GM12878 (cell line): ENCODE measurements around the gene MFSD8. TPM values are rescaled to one million over a fixed set of nuclear protein-coding genes. Genes with fewer than 3 reads are reported as not detected.

Experiments used
- ATAC-seq: fragments of 200-7000 bp; cut with Tn5 transposase; 3 replicates; pipeline ENCODE4 v1.9.1; 2020; ENCODE audit warnings: mild to moderate bottlenecking, moderate library complexity
- BruUV-seq: library from RNA; stranded (reverse); fragments of 400-500 nt; replicated peaks from 2 replicates; lab custom pipeline; 2021; lab: Mats Ljungman, UMichigan
- CTCF ChIA-PET: fragments of 300-600 bp; sonication (Branson Sonifier 250); formaldehyde crosslinking; extraction: SDS; loops from one replicate; lab custom pipeline; 2021; ENCODE audit warnings: inconsistent platforms; lab: Yijun Ruan, JAX
- POLR2A ChIA-PET: fragments of 350-600 bp; formaldehyde crosslinking; extraction: SDS; loops from one replicate; lab custom pipeline; 2021; ENCODE audit warnings: inconsistent platforms; lab: Charles Lee
- RAD21 ChIA-PET: fragments of 300-600 bp; sonication (Branson Sonifier 250); formaldehyde crosslinking; loops from one replicate; lab custom pipeline; 2023; ENCODE audit warnings: antibody characterized with exemption; ENCODE audit not compliant: unreplicated experiment; lab: Charles Lee
- SMC1A ChIA-PET: fragments of 300-600 bp; sonication (Branson Sonifier 250); formaldehyde crosslinking; loops from one replicate; lab custom pipeline; 2023; ENCODE audit not compliant: unreplicated experiment, uncharacterized antibody; lab: Charles Lee
- DNase-seq: peaks from one replicate; pipeline ENCODE4 v3.0.0-alpha.2; 2011; ENCODE audit warnings: low read depth, low spot score
- FAIRE-seq: peaks from 3 replicates; lab custom pipeline; 2011; peaks lifted over from hg19 to GRCh38; lab: Jason Lieb, UNC
- H2AFZ ChIP-seq: 2 replicates; pipeline ENCODE4 v1.6.0; 2011; ENCODE audit warnings: low read depth, low read length, control low read depth; ENCODE audit not compliant: control insufficient read depth
- H3K27ac ChIP-seq: 2 replicates; pipeline ENCODE4 v1.5.1; 2011; ENCODE audit warnings: control low read depth; ENCODE audit not compliant: control insufficient read depth, insufficient read depth
- H3K27me3 ChIP-seq, 2 experiments: replicated peaks in 1 of 2; 2 replicates each; pipeline versions ENCODE4 v1.6.0 to v1.6.1; 2011; ENCODE audit warnings: low read length in 1 of 2; ENCODE audit not compliant: control insufficient read depth in 2 of 2, insufficient read depth in 2 of 2
- H3K36me3 ChIP-seq, 2 experiments: 2 replicates each; pipeline ENCODE4 v1.5.1; 2011; ENCODE audit warnings: low read length in 1 of 2; ENCODE audit not compliant: control insufficient read depth in 2 of 2, insufficient read depth in 2 of 2
- H3K4me1 ChIP-seq: 2 replicates; pipeline ENCODE4 v1.6.1; 2011; ENCODE audit warnings: mild to moderate bottlenecking, low read length, moderate library complexity, mixed read lengths; ENCODE audit not compliant: control insufficient read depth, insufficient read depth
- H3K4me2 ChIP-seq: 2 replicates; pipeline ENCODE4 v1.6.0; 2011; ENCODE audit warnings: control low read depth; ENCODE audit not compliant: control insufficient read depth, insufficient read depth
- H3K4me3 ChIP-seq: fragments of 200-600 bp; sonication (generic); 2 replicates; pipeline ENCODE4 v1.5.1; 2016
- H3K79me2 ChIP-seq: 2 replicates; pipeline ENCODE4 v1.6.0; 2011; ENCODE audit warnings: low read length; ENCODE audit not compliant: control insufficient read depth, insufficient read depth
- H3K9ac ChIP-seq: 2 replicates; pipeline ENCODE4 v1.8.0; 2011; ENCODE audit warnings: low read length, control low read depth, mixed read lengths; ENCODE audit not compliant: control insufficient read depth, insufficient read depth
- H3K9me3 ChIP-seq: replicated peaks from 3 replicates; pipeline ENCODE4 v1.5.1; 2011; ENCODE audit warnings: mild to moderate bottlenecking, low read length; ENCODE audit not compliant: control insufficient read depth, insufficient read depth
- H4K20me1 ChIP-seq: 2 replicates; pipeline ENCODE4 v1.6.0; 2011; ENCODE audit not compliant: control insufficient read depth, insufficient read depth
- BACH1 ChIP-seq: fragments of 450-650 bp; IDR thresholded peaks from 2 replicates; pipeline ENCODE4 v1.6.1; 2017; ENCODE audit warnings: mild to moderate bottlenecking, borderline replicate concordance
- DPF2 ChIP-seq: fragments of 450-650 bp; IDR thresholded peaks from 2 replicates; pipeline ENCODE4 v1.6.1; 2017; ENCODE audit warnings: mild to moderate bottlenecking
- HCFC1 ChIP-seq: fragments of 150-350 bp; IDR thresholded peaks from 2 replicates; pipeline ENCODE4 v1.6.1; 2014; ENCODE audit warnings: low read length
- HDAC6 ChIP-seq: fragments of 200-600 bp; sonication (generic); IDR thresholded peaks from one replicate; pipeline ENCODE4 v1.8.0; 2017; ENCODE audit warnings: antibody characterized with exemption; ENCODE audit not compliant: unreplicated experiment
- JUND ChIP-seq: IDR thresholded peaks from 2 replicates; pipeline ENCODE4 v1.6.1; 2012; ENCODE audit warnings: low read depth, mild to moderate bottlenecking, low read length, improper control_type of control experiment, moderate library complexity
- KDM1A ChIP-seq: fragments of 200-600 bp; sonication (generic); IDR thresholded peaks from 2 replicates; pipeline ENCODE4 v1.6.1; 2016; ENCODE audit warnings: borderline replicate concordance
- KLF5 ChIP-seq: fragments of 450-650 bp; IDR thresholded peaks from 2 replicates; pipeline ENCODE4 v1.6.1; 2014; ENCODE audit warnings: mild to moderate bottlenecking; ENCODE audit not compliant: partially characterized antibody
- NRF1 ChIP-seq: conservative IDR thresholded peaks from 2 replicates; pipeline ENCODE4 v1.6.1; 2011; ENCODE audit warnings: mild to moderate bottlenecking, low read depth, low read length, improper control_type of control experiment
- RCOR1 ChIP-seq: conservative IDR thresholded peaks from 2 replicates; pipeline ENCODE4 v1.6.1; 2012; ENCODE audit warnings: low read depth, low read length, improper control_type of control experiment
- RUNX3 ChIP-seq: IDR thresholded peaks from 2 replicates; pipeline ENCODE4 v1.6.1; 2012; ENCODE audit warnings: low read length, inconsistent platforms
- STAT3 ChIP-seq: IDR thresholded peaks from 2 replicates; pipeline ENCODE4 v1.6.1; 2011; ENCODE audit warnings: low read depth, low read length, improper control_type of control experiment
- ZNF217 ChIP-seq: fragments of 450-650 bp; IDR thresholded peaks from 2 replicates; pipeline ENCODE4 v1.6.1; 2017; ENCODE audit warnings: antibody characterized with exemption, mild to moderate bottlenecking
- ZNF274 ChIP-seq: IDR thresholded peaks from one replicate; pipeline ENCODE4 v1.8.0; 2011; ENCODE audit not compliant: insufficient read length, insufficient read depth
- ZSCAN29 ChIP-seq: fragments of 450-650 bp; IDR thresholded peaks from 2 replicates; pipeline ENCODE4 v1.6.1; 2017; ENCODE audit warnings: mild to moderate bottlenecking, moderate library complexity
- in situ Hi-C: fragments of 300-500 bp; cut with MboI; formaldehyde crosslinking; loops from 9 replicates; pipeline ENCODE4 v1.14.3; 2018; ENCODE audit warnings: mixed read lengths
- intact Hi-C: fragments of 100-400 bp; cut with micrococcal nuclease; formaldehyde crosslinking; loops from one replicate; pipeline ENCODE4 v1.14.2; 2022; ENCODE audit not compliant: unreplicated experiment
- polyA plus RNA-seq, 11 experiments: library from polyadenylated mRNA; depleted of rRNA in 4 of 11; unstranded in 6 of 11; stranded (reverse) in 5 of 11; fragments of >200 nt; fragmentation: Nextera tagmentation in 4 of 11; fragmentation: Illumina TruSeq in 1 of 11; extraction: Ambion mirVana in 4 of 11; extraction: Trizol in 1 of 11; gene quantifications; 1 replicate in 1 of 11; 2 replicates in 10 of 11; pipeline versions ENCODE4 v1.2.1 to v1.2.3, GENCODE V29; 2011 to 2016; ENCODE audit warnings: inconsistent platforms in 2 of 11, missing spikeins in 2 of 11, low read depth in 1 of 11
- total RNA-seq, 4 experiments: library from RNA; depleted of rRNA in 3 of 4; stranded (reverse); fragments of >200 nt in 3 of 4; fragmentation: Illumina TruSeq in 1 of 4; extraction: Trizol in 1 of 4; gene quantifications; 2 replicates each; pipeline versions ENCODE4 v1.2.1 to v1.2.3, GENCODE V29; 2013 to 2021
- TF ChIP-seq, protein P1 (sequence below): fragments of 450-650 bp; IDR thresholded peaks from 2 replicates; pipeline ENCODE4 v1.6.1; 2016; ENCODE audit warnings: mild to moderate bottlenecking
- TF ChIP-seq, protein P2 (sequence below), 3 experiments: IDR thresholded peaks in 2 of 3; conservative IDR thresholded peaks in 1 of 3; 2 replicates each; pipeline ENCODE4 v1.5.1; 2011; ENCODE audit warnings: low read depth in 3 of 3, low read length in 3 of 3, mild to moderate bottlenecking in 3 of 3, control low read depth in 2 of 3, moderate library complexity in 2 of 3, inconsistent platforms in 1 of 3, mixed read lengths in 1 of 3; ENCODE audit not compliant: control insufficient read depth in 2 of 3, insufficient read depth in 1 of 3; ENCODE audit errors: extremely low read depth in 1 of 3
- TF ChIP-seq, protein P3 (sequence below): IDR thresholded peaks from 2 replicates; pipeline ENCODE4 v1.6.1; 2011; ENCODE audit warnings: borderline replicate concordance, low read depth, mild to moderate bottlenecking, moderate library complexity, mixed read lengths, low read length; ENCODE audit not compliant: insufficient read depth; ENCODE audit errors: extremely low read length
- TF ChIP-seq, protein P4 (sequence below): fragments of 450-650 bp; IDR thresholded peaks from 2 replicates; pipeline ENCODE4 v1.6.1; 2017; ENCODE audit warnings: mild to moderate bottlenecking, moderate library complexity

The MFSD8 gene
- total and polyA plus RNA-seq, 10 of the 15 experiments (the other 5 are each of a cell fraction or from before 2014, with no cell fraction given) = 12.7 to 29.9 (median 18.4) TPM

DNA sequence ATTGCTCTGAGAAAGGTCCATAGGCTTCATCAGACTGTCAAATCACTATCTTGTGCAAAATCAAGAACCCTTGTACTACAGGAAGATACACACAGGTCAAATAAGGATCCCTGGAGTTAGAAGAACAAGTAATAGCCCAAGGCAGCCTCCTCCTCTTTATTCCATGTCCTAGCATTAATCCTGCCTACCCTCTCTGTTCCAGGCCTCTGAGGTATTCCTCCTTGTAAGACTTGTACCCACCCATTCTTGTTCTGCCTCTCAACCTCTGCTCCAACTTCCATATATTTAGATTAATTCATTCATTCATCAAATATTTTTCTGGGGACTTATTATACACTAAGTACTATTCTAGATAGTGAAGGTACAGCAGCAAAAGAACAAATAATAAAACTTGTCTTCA lies 94.7 kb downstream of the MFSD8 start:
- H3K4me3 ChIP-seq = no peak overlapping the region
- H4K20me1 ChIP-seq = no peaks in the 10 kb centered on the region
- H3K27ac ChIP-seq = no peak overlapping the region
- no peaks in the 10 kb centered on the region for H3K27me3 ChIP-seq
- H3K4me1 ChIP-seq = no peaks in the 10 kb centered on the region
- DNase-seq (no peak), ATAC-seq (no peak), FAIRE-seq (no peak)
- no peaks in the 10 kb centered on the region; the same call in 2 of the 3 replicates for H3K9me3 ChIP-seq
- H3K9ac ChIP-seq = no peak overlapping the region
- ChIA-PET SMC1A (no interaction called here), RAD21 (no interaction called here), CTCF (interaction anchor here (0.8 kb wide), 1 partner anchor 10 kb away, joined by 3 read pairs; no protein-coding TSS in a partner anchor), POLR2A (no interaction called here)
- BruUV-seq = no TSS peak
- no peaks in the 10 kb centered on the region for H3K79me2 ChIP-seq
- H3K36me3 ChIP-seq = no peaks in the 10 kb centered on the region
- H3K4me2 ChIP-seq = no peak overlapping the region
- TF ChIP-seq, protein P1, sequence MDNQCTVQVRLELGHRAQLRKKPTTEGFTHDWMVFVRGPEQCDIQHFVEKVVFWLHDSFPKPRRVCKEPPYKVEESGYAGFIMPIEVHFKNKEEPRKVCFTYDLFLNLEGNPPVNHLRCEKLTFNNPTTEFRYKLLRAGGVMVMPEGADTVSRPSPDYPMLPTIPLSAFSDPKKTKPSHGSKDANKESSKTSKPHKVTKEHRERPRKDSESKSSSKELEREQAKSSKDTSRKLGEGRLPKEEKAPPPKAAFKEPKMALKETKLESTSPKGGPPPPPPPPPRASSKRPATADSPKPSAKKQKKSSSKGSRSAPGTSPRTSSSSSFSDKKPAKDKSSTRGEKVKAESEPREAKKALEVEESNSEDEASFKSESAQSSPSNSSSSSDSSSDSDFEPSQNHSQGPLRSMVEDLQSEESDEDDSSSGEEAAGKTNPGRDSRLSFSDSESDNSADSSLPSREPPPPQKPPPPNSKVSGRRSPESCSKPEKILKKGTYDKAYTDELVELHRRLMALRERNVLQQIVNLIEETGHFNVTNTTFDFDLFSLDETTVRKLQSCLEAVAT = no peak
- TF ChIP-seq ZNF274 (no peak), ZSCAN29 (no peak), JUND (no peak), HCFC1 (no peak), RCOR1 (no peak), STAT3 (no peak), RUNX3 (no peak), NRF1 (no peak), BACH1 (no peak), DPF2 (no peak), ZNF217 (no peak), HDAC6 (no peak), KDM1A (no peak), KLF5 (no peak)
- TF ChIP-seq, protein P2, sequence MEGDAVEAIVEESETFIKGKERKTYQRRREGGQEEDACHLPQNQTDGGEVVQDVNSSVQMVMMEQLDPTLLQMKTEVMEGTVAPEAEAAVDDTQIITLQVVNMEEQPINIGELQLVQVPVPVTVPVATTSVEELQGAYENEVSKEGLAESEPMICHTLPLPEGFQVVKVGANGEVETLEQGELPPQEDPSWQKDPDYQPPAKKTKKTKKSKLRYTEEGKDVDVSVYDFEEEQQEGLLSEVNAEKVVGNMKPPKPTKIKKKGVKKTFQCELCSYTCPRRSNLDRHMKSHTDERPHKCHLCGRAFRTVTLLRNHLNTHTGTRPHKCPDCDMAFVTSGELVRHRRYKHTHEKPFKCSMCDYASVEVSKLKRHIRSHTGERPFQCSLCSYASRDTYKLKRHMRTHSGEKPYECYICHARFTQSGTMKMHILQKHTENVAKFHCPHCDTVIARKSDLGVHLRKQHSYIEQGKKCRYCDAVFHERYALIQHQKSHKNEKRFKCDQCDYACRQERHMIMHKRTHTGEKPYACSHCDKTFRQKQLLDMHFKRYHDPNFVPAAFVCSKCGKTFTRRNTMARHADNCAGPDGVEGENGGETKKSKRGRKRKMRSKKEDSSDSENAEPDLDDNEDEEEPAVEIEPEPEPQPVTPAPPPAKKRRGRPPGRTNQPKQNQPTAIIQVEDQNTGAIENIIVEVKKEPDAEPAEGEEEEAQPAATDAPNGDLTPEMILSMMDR (IDR thresholded peaks at IDR 0.05 in 2 of 3, conservative IDR thresholded peaks at IDR 0.05 in 1 of 3; ENCODE audit: control insufficient read depth in 2 of 3, extremely low read depth in 1 of 3, insufficient read depth in 1 of 3, low read depth in 3 of 3, low read length in 3 of 3) = no peak
- TF ChIP-seq, protein P3, sequence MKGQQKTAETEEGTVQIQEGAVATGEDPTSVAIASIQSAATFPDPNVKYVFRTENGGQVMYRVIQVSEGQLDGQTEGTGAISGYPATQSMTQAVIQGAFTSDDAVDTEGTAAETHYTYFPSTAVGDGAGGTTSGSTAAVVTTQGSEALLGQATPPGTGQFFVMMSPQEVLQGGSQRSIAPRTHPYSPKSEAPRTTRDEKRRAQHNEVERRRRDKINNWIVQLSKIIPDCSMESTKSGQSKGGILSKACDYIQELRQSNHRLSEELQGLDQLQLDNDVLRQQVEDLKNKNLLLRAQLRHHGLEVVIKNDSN = no peak
- TF ChIP-seq, protein P4, sequence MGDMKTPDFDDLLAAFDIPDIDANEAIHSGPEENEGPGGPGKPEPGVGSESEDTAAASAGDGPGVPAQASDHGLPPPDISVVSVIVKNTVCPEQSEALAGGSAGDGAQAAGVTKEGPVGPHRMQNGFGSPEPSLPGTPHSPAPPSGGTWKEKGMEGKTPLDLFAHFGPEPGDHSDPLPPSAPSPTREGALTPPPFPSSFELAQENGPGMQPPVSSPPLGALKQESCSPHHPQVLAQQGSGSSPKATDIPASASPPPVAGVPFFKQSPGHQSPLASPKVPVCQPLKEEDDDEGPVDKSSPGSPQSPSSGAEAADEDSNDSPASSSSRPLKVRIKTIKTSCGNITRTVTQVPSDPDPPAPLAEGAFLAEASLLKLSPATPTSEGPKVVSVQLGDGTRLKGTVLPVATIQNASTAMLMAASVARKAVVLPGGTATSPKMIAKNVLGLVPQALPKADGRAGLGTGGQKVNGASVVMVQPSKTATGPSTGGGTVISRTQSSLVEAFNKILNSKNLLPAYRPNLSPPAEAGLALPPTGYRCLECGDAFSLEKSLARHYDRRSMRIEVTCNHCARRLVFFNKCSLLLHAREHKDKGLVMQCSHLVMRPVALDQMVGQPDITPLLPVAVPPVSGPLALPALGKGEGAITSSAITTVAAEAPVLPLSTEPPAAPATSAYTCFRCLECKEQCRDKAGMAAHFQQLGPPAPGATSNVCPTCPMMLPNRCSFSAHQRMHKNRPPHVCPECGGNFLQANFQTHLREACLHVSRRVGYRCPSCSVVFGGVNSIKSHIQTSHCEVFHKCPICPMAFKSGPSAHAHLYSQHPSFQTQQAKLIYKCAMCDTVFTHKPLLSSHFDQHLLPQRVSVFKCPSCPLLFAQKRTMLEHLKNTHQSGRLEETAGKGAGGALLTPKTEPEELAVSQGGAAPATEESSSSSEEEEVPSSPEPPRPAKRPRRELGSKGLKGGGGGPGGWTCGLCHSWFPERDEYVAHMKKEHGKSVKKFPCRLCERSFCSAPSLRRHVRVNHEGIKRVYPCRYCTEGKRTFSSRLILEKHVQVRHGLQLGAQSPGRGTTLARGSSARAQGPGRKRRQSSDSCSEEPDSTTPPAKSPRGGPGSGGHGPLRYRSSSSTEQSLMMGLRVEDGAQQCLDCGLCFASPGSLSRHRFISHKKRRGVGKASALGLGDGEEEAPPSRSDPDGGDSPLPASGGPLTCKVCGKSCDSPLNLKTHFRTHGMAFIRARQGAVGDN = no peak
- no peak overlapping the region for H2AFZ ChIP-seq
- in situ Hi-C loops = no loop called here
- intact Hi-C loops = no loop called here
